A549 (cell line): ENCODE results near the gene ZBTB42.

Source experiments
- CEBPB ChIP-seq, 2 experiments: fragments of >200 bp in 1 of 2; sonication (Bioruptor Twin) in 1 of 2; formaldehyde crosslinking in 1 of 2; IDR thresholded peaks; 2 replicates each; pipeline ENCODE4 v1.6.1; 2012 to 2016
- CHD2 ChIP-seq: fragments of 150-350 bp; IDR thresholded peaks from 2 replicates; pipeline ENCODE4 v1.6.1; 2014; ENCODE audit warnings: low read length; ENCODE audit not compliant: partially characterized antibody
- CHD4 ChIP-seq: fragments of 200-600 bp; sonication (generic); IDR thresholded peaks from 2 replicates; pipeline ENCODE4 v1.6.1; 2016; ENCODE audit warnings: antibody characterized with exemption, mild to moderate bottlenecking, borderline replicate concordance
- CTCF ChIP-seq: fragments of >200 bp; sonication (Bioruptor Twin); formaldehyde crosslinking; IDR thresholded peaks from 3 replicates; pipeline ENCODE4 v1.5.1; 2016
- ELK1 ChIP-seq: fragments of 150-350 bp; IDR thresholded peaks from 2 replicates; pipeline ENCODE4 v1.6.1; 2014; ENCODE audit warnings: low read depth, mild to moderate bottlenecking, low read length
- EP300 ChIP-seq, 2 experiments: fragments of >200 bp; sonication (Bioruptor Twin); formaldehyde crosslinking; IDR thresholded peaks; 2 replicates in 1 of 2; 3 replicates in 1 of 2; pipeline ENCODE4 v1.6.1; 2016 to 2017
- JUN ChIP-seq, 2 experiments: fragments of >200 bp; sonication (Bioruptor Twin); formaldehyde crosslinking; IDR thresholded peaks; 2 replicates in 1 of 2; 3 replicates in 1 of 2; pipeline ENCODE4 v1.6.1; 2016 to 2017
- MAX ChIP-seq: IDR thresholded peaks from 2 replicates; pipeline ENCODE4 v1.6.1; 2012
- NPAS2 ChIP-seq: fragments of 250-450 bp; sonication (Bioruptor Pico); IDR thresholded peaks from 2 replicates; pipeline ENCODE4 v1.8.0; 2022; ENCODE audit warnings: mild to moderate bottlenecking, moderate library complexity, borderline replicate concordance
- POLR2A ChIP-seq: IDR thresholded peaks from 2 replicates; pipeline ENCODE4 v1.6.1; 2012; ENCODE audit warnings: mild to moderate bottlenecking, low read length
- RFX5 ChIP-seq: fragments of 450-650 bp; IDR thresholded peaks from 2 replicates; pipeline ENCODE4 v1.7.1; 2014; ENCODE audit warnings: antibody characterized with exemption, mild to moderate bottlenecking, moderate library complexity
- RNF2 ChIP-seq: fragments of 200-600 bp; sonication (generic); IDR thresholded peaks from 2 replicates; pipeline ENCODE4 v1.6.1; 2016; ENCODE audit warnings: low read depth, mild to moderate bottlenecking, antibody characterized with exemption, moderate library complexity, borderline replicate concordance
- ZSCAN20 ChIP-seq: fragments of 250-450 bp; sonication (Bioruptor Pico); IDR thresholded peaks from 2 replicates; pipeline ENCODE4 v1.8.0; 2022; ENCODE audit warnings: mild to moderate bottlenecking, moderate library complexity

- TF ChIP-seq CTCF, result no peak
- TF ChIP-seq CHD4, result no peak
- no peak for TF ChIP-seq ELK1
- no peak for TF ChIP-seq NPAS2 (CRISPR knock-in tag)
- TF ChIP-seq EP300 (IDR thresholded peaks at IDR 0.05), result no peak
- TF ChIP-seq JUN (IDR thresholded peaks at IDR 0.05), result no peak
- TF ChIP-seq CEBPB (IDR thresholded peaks at IDR 0.05), result no peak
- no peak for TF ChIP-seq RFX5
- no peak for TF ChIP-seq RNF2
- TF ChIP-seq ZSCAN20 (CRISPR knock-in tag), result no peak
- no peak for TF ChIP-seq POLR2A
- no peak for TF ChIP-seq CHD2
- TF ChIP-seq MAX, result no peak
Measured at GRCh38 chr14:104780513-104781030, 20.3 kb upstream of the ZBTB42 start.
